Uterus (tissue), 2 donors: ENCODE measurements around the gene DNAJB8.
A peak's percentile ranks its signal among the peaks of the same experiment; 100 is the strongest.

Experiments used
- CTCF ChIP-seq, 4 experiments: fragments of 200-600 bp in 2 of 4; fragments of 450-650 bp in 2 of 4; sonication (generic) in 2 of 4; IDR thresholded peaks; one replicate each; pipeline ENCODE4 v1.5.1; 2016 to 2019; ENCODE audit warnings: antibody characterized with exemption in 4 of 4, mild to moderate bottlenecking in 2 of 4, moderate library complexity in 1 of 4
- POLR2A ChIP-seq, 2 donors: fragments of 450-650 bp; IDR thresholded peaks; one replicate each; pipeline ENCODE4 v1.6.1; 2016; ENCODE audit warnings: antibody characterized with exemption in 2 of 2, mild to moderate bottlenecking in 1 of 2, moderate library complexity in 1 of 2

GRCh38 chr3:128482666-128483656 lies 16.3 kb upstream of the DNAJB8 start:
- peak in 1 of 2 donors; percentile 26 for TF ChIP-seq POLR2A (IDR thresholded peaks at IDR 0.05)
- TF ChIP-seq CTCF (IDR thresholded peaks at IDR 0.05): peak in 2 of 4 experiments; percentile 6 to 15
